ENCODE results near the gene BMP4. TPM values are rescaled to one million over a fixed set of nuclear protein-coding genes. Genes with fewer than 3 reads are reported as not detected.

BMP4 gene
- total and polyA plus RNA-seq, 5 donors, result 6.4 to 10.8 (median 8.0) TPM

- under 1% methylated on average over 72 of the region's 72 CpGs for WGBS
- peak overlapping the region; percentile 86 for H3K27ac ChIP-seq (ENCODE audit: low read length)
- no peaks in the 10 kb centered on the region for H3K9me3 ChIP-seq (ENCODE audit: control insufficient read depth, low read length)
- peak overlapping the region; percentile 84 for H3K4me3 ChIP-seq (ENCODE audit: low read length)
- no peaks in the 10 kb centered on the region for H3K27me3 ChIP-seq (ENCODE audit: control insufficient read depth, insufficient read depth)
- peak; percentile 94 to 95 for ATAC-seq
- peak; percentile 88 to 96 (median 96) for DNase-seq
- no peaks in the 10 kb centered on the region for H3K4me1 ChIP-seq (ENCODE audit: control insufficient read depth, insufficient read depth, low read length)
- intact Hi-C loops (cut with DNase I), result loop anchor here in 3 of 4 donors (10.0 kb wide), 3 partner anchors 222 to 408 kb away; no protein-coding TSS in a partner anchor
Observed at GRCh38 chr14:53953002-53953827, 3.4 kb downstream of the BMP4 start.

DNA sequence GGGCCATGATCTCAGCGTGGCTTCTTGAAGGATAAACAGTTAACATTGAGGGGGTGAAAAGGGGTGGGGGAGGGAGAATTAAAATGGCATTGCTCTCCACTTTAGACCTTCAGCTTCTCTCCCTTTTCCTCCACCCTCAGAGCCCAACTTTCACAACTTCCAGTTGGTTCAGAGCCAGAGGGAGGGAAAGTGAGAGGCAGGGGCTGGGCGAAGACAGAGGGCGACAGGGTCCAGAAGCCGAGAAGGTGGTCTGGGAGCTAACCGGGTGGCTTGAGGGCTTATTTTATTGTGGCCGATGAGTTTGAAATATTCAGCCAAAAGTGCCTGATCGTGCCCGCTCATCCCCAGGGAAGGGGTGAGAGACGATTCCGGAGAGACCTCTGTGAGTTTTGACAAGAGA, 4.1 kb downstream of the BMP4 start:
- H3K4me1 ChIP-seq (ENCODE audit: control insufficient read depth, insufficient read depth, low read length), result no peaks in the 10 kb centered on the region
- peak overlapping the region; percentile 86 for H3K27ac ChIP-seq (ENCODE audit: low read length)
- intact Hi-C loops (cut with DNase I), result loop anchor here in 3 of 4 donors (10.0 kb wide), 3 partner anchors 222 to 408 kb away; no protein-coding TSS in a partner anchor
- no peaks in the 10 kb centered on the region for H3K27me3 ChIP-seq (ENCODE audit: control insufficient read depth, insufficient read depth)
- H3K9me3 ChIP-seq (ENCODE audit: control insufficient read depth, low read length), result no peaks in the 10 kb centered on the region
- ATAC-seq (no peak), DNase-seq (peak; percentile 15 to 66 (median 48))
- H3K4me3 ChIP-seq (ENCODE audit: low read length), result peak overlapping the region; percentile 84
- WGBS, result 13% methylated on average over 10 of the region's 10 CpGs

GRCh38 chr14:53951627-53952303, 4.9 kb downstream of the BMP4 start:
- H3K27ac ChIP-seq (ENCODE audit: low read length), result no peak overlapping the region
- peak overlapping the region; percentile 84 for H3K4me3 ChIP-seq (ENCODE audit: low read length)
- ATAC-seq (no peak), DNase-seq (peak; percentile 11 to 56 (median 51))
- no peaks in the 10 kb centered on the region for H3K27me3 ChIP-seq (ENCODE audit: control insufficient read depth, insufficient read depth)
- no peaks in the 10 kb centered on the region for H3K4me1 ChIP-seq (ENCODE audit: control insufficient read depth, insufficient read depth, low read length)
- intact Hi-C loops (cut with DNase I), result loop anchor here in 3 of 4 donors (10.0 kb wide), 3 partner anchors 223 to 407 kb away; no protein-coding TSS in a partner anchor
- no peaks in the 10 kb centered on the region for H3K9me3 ChIP-seq (ENCODE audit: control insufficient read depth, low read length)
- 22% methylated on average over 32 of the region's 32 CpGs for WGBS

DNA sequence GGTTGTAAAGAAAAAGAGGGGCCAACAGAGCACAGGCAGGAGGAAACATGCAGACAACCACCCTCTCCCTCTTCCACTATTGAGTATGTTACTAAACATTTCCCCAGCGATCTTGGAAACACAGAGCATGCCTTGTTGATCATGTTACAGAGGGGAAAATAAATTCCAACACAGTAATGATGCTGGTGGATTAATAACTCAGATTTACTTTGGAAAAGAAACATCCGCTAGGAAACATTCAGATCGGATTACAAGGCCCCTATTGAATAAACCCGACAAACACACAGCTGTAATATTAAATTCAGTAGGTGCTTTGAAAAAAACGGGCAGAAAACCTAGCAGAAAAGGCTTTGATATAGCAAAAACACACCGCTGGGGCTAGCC, 5.4 kb downstream of the BMP4 start:
- WGBS, result 55% methylated on average over 6 of the region's 6 CpGs
- DNase-seq, result no peak
- Histone ChIP-seq H3K4me1 (ENCODE audit: control insufficient read depth, insufficient read depth, low read length) (no peaks in the 10 kb centered on the region), H3K27me3 (ENCODE audit: control insufficient read depth, insufficient read depth) (no peaks in the 10 kb centered on the region), H3K4me3 (ENCODE audit: low read length) (peak overlapping the region; percentile 84), H3K27ac (ENCODE audit: low read length) (no peak overlapping the region), H3K9me3 (ENCODE audit: control insufficient read depth, low read length) (no peaks in the 10 kb centered on the region)
- intact Hi-C loops (cut with DNase I), result loop anchor here in 3 of 4 donors (10.0 kb wide), 3 partner anchors 224 to 406 kb away; no protein-coding TSS in a partner anchor
- ATAC-seq, result no peak

- ATAC-seq, result no peak
- Histone ChIP-seq H3K27ac (ENCODE audit: low read length) (no peak overlapping the region), H3K4me3 (ENCODE audit: low read length) (no peak overlapping the region), H3K4me1 (ENCODE audit: control insufficient read depth, insufficient read depth, low read length) (no peaks in the 10 kb centered on the region), H3K9me3 (ENCODE audit: control insufficient read depth, low read length) (no peaks in the 10 kb centered on the region), H3K27me3 (ENCODE audit: control insufficient read depth, insufficient read depth) (no peaks in the 10 kb centered on the region)
- intact Hi-C loops (cut with DNase I), result loop anchor here in 3 of 4 donors (10.0 kb wide), 3 partner anchors 225 to 405 kb away; no protein-coding TSS in a partner anchor
- WGBS, result 96% methylated on average over 24 of the region's 24 CpGs
- no peak for DNase-seq
Observed at GRCh38 chr14:53950031-53950793, 6.4 kb downstream of the BMP4 start.

DNA sequence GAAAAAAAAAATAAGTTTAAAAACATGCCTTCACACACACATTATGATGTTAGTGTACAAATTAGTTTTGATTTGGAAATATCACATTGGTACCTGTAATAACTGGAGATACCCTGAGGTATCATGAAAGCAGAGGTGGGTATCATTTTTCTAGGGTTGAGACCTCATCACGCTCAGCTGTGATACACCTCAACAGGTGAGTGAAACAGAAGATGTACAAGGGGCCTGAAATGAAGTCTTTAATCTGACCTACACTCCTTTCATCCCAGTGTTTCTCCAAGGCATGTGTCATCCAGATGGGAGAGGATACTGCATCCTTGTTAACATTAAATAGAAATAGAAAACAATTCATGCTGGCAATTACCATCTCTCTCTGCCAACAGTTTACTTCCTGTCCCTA, 7.4 kb downstream of the BMP4 start:
- 93% methylated on average over 1 of the region's 1 CpG for WGBS
- Histone ChIP-seq H3K9me3 (ENCODE audit: control insufficient read depth, low read length) (no peaks in the 10 kb centered on the region), H3K27me3 (ENCODE audit: control insufficient read depth, insufficient read depth) (no peaks in the 10 kb centered on the region), H3K4me3 (ENCODE audit: low read length) (no peak overlapping the region), H3K4me1 (ENCODE audit: control insufficient read depth, insufficient read depth, low read length) (no peaks in the 10 kb centered on the region), H3K27ac (ENCODE audit: low read length) (no peak overlapping the region)
- ATAC-seq, result no peak
- intact Hi-C loops (cut with DNase I), result no loop called here
- no peak for DNase-seq

DNA sequence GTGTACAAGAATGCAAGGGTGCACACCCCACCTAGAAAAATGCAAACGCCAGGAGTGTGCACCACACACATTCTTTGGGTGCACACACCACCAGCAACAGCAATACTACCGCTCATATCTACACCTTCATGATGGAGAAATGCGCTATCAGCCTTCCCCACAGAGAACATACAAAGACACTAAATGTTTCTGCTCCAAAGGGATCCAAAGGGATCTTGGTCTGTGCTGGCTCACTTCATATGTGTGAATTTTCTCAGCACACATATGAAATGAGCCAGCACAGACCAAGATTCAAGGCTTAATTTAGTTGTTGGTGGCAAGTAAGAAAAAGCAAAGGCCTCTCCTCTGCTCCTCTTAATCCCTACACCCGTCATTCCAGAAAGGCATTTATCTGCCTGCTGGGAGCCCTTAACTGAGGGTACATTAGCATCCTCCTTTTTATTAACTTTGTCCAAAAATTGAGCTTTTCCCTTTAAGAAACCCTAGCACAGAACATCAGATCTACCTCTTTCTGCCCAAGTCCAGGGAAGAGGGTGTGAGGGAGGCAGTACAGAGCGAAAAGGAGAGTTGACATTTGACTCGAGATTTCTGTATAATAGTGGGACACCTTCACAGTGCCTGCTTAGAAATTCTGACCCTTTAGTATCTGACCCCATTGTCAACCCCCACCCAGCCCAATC, 8.3 kb downstream of the BMP4 start:
- no peak overlapping the region for H3K27ac ChIP-seq (ENCODE audit: low read length)
- no peak for DNase-seq
- H3K9me3 ChIP-seq (ENCODE audit: control insufficient read depth, low read length), result no peaks in the 10 kb centered on the region
- WGBS, result 88% methylated on average over 6 of the region's 6 CpGs
- H3K27me3 ChIP-seq (ENCODE audit: control insufficient read depth, insufficient read depth), result no peaks in the 10 kb centered on the region
- no peak for ATAC-seq
- intact Hi-C loops (cut with DNase I), result no loop called here
- H3K4me3 ChIP-seq (ENCODE audit: low read length), result no peak overlapping the region
- H3K4me1 ChIP-seq (ENCODE audit: control insufficient read depth, insufficient read depth, low read length), result no peaks in the 10 kb centered on the region

- no peaks in the 10 kb centered on the region for H3K27me3 ChIP-seq (ENCODE audit: control insufficient read depth, insufficient read depth)
- intact Hi-C loops (cut with DNase I), result no loop called here
Observed at GRCh38 chr14:53947452-53948204, 9.0 kb downstream of the BMP4 start.

DNA sequence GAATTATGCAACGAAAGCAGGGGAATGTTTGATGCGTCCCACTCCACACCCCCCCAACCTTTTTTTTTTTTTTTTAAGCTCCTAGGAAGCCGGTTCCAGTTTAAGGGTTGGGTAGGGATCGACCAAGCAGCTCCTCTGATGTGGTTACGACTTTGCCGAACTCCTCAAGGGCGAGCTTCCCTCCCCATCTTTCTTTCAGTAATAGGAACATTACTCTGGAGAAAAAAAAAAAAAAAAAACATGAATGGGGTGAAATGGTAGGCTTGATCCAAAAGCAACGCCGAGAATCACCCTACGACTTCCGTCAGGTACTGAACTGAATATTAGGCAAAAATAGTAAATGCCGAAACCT, 9.6 kb downstream of the BMP4 start:
- Histone ChIP-seq H3K4me3 (ENCODE audit: low read length) (peak overlapping the region; percentile 28), H3K4me1 (ENCODE audit: control insufficient read depth, insufficient read depth, low read length) (no peaks in the 10 kb centered on the region)
- no peak for DNase-seq

More at GRCh38 chr14:53947452-53948204, 9.0 kb downstream of the BMP4 start:
- whole genome bisulfite sequencing, result 68% methylated on average over 12 of the region's 12 CpGs
- no peaks in the 10 kb centered on the region for H3K9me3 ChIP-seq (ENCODE audit: control insufficient read depth, low read length)
- DNase-seq, result no peak
- no peak overlapping the region for H3K27ac ChIP-seq (ENCODE audit: low read length)
- no peak for ATAC-seq
- H3K4me3 ChIP-seq (ENCODE audit: low read length), result no peak overlapping the region
- H3K4me1 ChIP-seq (ENCODE audit: control insufficient read depth, insufficient read depth, low read length), result no peaks in the 10 kb centered on the region

More for the DNA sequence above, 9.6 kb downstream of the BMP4 start:
- Histone ChIP-seq H3K9me3 (ENCODE audit: control insufficient read depth, low read length) (no peaks in the 10 kb centered on the region), H3K27ac (ENCODE audit: low read length) (no peak overlapping the region), H3K27me3 (ENCODE audit: control insufficient read depth, insufficient read depth) (no peaks in the 10 kb centered on the region)
- intact Hi-C loops (cut with DNase I), result no loop called here
- no peak for ATAC-seq
- WGBS, result 62% methylated on average over 12 of the region's 12 CpGs
